HG03432 (cell line): Measurements from ENCODE around the gene UBE2S.
"Not testable (repeated sequence)": the region's sequence is repeated elsewhere in the genome, so short reads cannot be mapped to it uniquely, and the experiment has no call there.

Experiments used
- ATAC-seq: cut with Tn5 transposase; IDR thresholded peaks from one replicate; pipeline ENCODE4 v1.9.1; 2021; ENCODE audit warnings: mild to moderate bottlenecking, moderate library complexity; ENCODE audit not compliant: unreplicated experiment

The UBE2S gene

GRCh38 chr19:55407550-55407799 is at the start of gene UBE2S:
TSS of gene UBE2S (minus strand) at chr19:55407788. CDS start at chr19:55407589, 199 bp downstream.
- not testable (repeated sequence) for ATAC-seq

- ATAC-seq = no peak
These were observed 48.8 kb upstream of the UBE2S start for GRCh38 chr19:55456347-55456746.

GRCh38 chr19:55455576-55456235 is 48.1 kb upstream of the UBE2S start:
- ATAC-seq = no peak

GRCh38 chr19:55454787-55455243 is 47.2 kb upstream of the UBE2S start:
- ATAC-seq = no peak

- no peak for ATAC-seq
These were observed 46.1 kb upstream of the UBE2S start for GRCh38 chr19:55453511-55454260.

- no peak for ATAC-seq
These were observed 45.3 kb upstream of the UBE2S start for GRCh38 chr19:55452749-55453346.

GRCh38 chr19:55451965-55452748 is 44.6 kb upstream of the UBE2S start:
- no peak for ATAC-seq

- no peak for ATAC-seq
These were observed 43.8 kb upstream of the UBE2S start for GRCh38 chr19:55451163-55451964.

GRCh38 chr19:55449469-55449868 is 41.9 kb upstream of the UBE2S start:
- ATAC-seq = no peak

GRCh38 chr19:55448175-55448490 is 40.5 kb upstream of the UBE2S start:
- not testable (repeated sequence) for ATAC-seq

GRCh38 chr19:55447421-55448174 is 40.0 kb upstream of the UBE2S start:
- ATAC-seq = no peak

GRCh38 chr19:55446060-55446459 is 38.5 kb upstream of the UBE2S start:
- no peak for ATAC-seq

GRCh38 chr19:55444646-55445045 is 37.1 kb upstream of the UBE2S start:
- no peak for ATAC-seq

GRCh38 chr19:55443824-55444480 is 36.4 kb upstream of the UBE2S start:
- ATAC-seq = no peak

GRCh38 chr19:55443045-55443823 is 35.6 kb upstream of the UBE2S start, which contains the start of gene SHISA7:
TSS of gene SHISA7 (minus strand) at chr19:55443300. CDS start at chr19:55442863, 437 bp downstream.
- no peak for ATAC-seq

- ATAC-seq = no peak
These were observed 34.9 kb upstream of the UBE2S start for GRCh38 chr19:55442372-55442961.

GRCh38 chr19:55441692-55442321 is 34.2 kb upstream of the UBE2S start:
- no peak for ATAC-seq

GRCh38 chr19:55441319-55441691 is 33.7 kb upstream of the UBE2S start:
- no peak for ATAC-seq
